Superior temporal gyrus (tissue), 1 donor: ENCODE results near the gene TBC1D5.
"Not testable (repeated sequence)": the region's sequence is repeated elsewhere in the genome, so short reads cannot be mapped to it uniquely, and the experiment has no call there.

Experiments used
- DNase-seq: peaks from one replicate; pipeline ENCODE4 v3.0.0-alpha.2; 2016; ENCODE audit errors: extremely low spot score

The TBC1D5 gene

DNA sequence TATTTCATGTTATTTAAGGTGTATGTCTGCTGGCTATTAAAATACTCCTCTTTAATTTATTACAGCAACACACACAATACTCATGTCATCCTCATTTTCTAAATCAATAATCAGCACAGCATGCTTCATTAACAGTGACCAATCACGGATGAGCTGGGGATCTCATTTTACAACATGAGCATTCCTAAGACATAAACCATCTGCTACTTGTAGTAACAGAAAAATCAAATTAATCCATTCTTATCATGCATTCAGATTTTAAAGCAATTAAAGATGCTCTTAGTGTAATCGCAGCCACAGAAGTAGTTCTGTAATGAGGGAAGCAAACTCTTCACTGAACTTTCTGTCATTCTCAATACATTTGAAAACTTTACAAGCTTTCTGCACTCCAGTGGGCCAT, 191.1 kb downstream of the TBC1D5 start:
- no peak for DNase-seq

DNA sequence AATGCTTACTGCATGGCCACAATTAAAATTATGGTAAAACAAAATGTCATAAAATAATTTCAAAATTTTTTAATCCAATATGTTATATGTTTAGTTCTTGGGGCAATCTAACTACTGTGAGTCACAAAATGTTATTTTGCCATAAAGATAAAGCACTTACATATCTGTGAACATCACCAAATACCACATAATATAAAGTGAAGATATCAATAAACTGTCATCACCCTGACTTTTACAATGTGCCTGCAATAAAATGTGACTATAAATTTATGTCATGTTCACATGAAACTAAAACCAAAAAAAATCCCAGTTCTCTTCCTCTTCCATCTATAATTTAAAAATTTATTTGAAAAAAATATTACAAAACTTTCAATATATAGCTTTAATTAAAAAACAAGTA, 191.8 kb downstream of the TBC1D5 start:
- no peak for DNase-seq

DNA sequence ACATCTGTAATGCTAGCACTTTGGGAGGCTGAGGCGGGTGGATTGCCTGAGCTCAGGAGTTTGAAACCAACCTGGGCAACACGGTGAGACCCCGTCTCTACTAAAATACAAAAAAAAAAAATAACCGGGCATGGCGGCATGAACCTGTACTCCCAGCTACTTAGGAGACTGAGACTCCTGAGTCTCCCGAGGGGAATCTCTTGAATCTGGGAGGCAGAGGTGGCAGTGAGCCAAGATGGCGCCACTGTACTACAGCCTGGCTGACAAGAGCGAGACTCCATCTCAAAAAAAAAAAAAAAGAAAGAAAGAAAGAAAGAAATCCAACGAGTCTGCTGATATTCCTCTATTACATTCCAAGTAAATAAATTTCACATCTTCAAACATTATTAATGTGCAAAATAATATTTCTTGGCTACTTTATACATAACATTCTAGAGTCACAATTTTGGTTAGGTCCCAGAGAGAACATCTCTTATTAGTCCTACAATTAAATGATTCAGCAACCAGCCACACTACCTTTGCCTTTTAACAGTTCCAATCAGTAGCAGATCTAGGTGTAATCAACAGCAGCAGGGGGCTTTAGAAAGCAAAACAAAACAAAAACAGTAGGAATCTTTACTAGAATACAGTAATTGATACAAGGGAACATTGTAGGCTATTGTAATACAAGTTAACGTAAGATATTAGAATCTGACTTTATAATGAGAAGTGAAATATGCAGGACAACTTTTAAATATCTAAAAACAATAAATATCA, 195.8 kb downstream of the TBC1D5 start:
- DNase-seq, result no peak

DNA sequence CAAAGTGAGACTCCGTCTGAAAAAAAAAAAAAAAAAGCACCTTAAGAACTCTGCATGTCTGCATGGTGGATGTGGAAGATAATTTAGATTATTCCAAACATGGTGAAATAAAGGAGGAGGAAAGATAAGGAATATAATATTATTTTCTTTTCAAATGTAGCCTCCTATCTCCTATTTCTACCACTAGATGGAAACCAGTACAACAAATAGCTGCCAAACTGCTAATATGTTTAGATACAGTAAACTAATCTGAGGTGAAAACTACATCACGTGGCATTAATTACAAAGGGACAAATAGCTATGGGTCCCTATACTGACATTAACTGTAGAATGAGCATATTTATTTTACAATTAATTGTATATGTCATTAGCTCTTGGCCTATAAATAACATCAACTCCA, 197.8 kb downstream of the TBC1D5 start:
- no peak for DNase-seq

DNA sequence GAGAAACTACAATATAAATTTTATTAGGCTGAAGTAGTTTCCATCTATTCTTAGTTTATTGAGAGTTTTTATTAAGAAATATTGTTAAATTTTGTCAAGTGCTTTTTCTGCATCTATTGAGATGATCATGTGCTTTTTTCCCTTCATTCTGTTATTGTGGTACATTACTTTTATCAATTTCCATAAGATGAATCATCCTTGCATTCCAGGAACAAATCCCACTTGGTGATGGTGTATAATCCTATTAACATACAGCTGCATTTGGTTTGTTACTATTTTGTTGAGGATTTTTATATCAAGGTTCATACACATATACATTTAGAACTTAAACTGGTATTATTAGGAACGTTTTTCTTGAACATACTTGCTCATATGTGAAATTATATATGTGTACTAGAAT, 199.8 kb downstream of the TBC1D5 start:
- no peak for DNase-seq

DNA sequence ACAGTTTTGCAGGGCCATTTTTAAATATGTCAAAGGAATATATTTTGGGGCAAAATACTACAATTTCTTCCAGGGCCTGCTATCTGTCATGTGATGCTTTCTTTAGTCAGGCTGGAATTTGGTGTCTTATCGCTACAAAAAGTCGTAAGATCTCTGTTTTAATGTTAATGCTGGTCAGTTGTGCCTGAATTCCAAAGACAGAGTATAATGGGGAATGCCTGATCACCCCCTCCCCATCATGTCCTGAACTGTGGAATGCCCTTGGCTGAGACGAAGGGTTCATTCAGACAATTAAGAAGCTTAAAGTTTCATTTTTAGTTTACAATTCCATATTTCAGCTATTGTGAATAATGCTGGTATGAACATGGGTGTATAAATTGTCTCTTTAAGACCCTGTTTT, 203.0 kb downstream of the TBC1D5 start:
- no peak for DNase-seq

DNA sequence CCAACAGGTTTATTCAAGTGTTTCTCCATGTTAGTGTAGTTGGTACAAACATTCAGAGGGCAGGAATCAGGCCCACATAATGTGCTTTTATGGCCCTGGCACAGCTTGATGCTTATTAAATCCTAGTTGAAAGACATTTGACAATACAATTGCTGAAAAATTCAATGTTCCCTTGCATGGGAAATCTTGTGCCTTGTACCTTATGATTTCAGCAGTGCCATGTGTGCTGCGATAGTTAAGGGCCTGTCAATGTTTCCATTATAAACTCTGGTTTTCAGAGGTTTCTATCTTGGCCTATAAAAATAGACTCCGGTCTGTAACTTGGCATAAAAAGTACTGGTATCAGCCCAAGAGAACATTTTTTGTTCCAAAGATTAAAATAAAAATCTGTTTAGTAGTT, 207.2 kb downstream of the TBC1D5 start:
- DNase-seq, result peak; percentile 61

DNA sequence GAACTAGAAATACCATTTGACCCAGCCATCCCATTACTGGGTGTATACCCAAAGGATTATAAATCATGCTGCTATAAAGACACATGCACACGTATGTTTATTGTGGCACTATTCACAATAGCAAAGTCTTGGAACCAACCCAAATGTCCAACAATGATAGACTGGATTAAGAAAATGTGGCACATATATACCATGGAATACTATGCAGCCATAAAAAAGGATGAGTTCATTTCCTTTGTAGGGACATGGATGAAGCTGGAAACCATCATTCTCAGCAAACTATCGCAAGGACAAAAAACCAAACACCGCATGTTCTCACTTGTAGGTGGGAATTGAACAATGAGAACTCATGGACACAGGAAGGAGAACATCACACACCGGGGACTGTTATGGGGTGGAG, 210.0 kb downstream of the TBC1D5 start:
- DNase-seq, result not testable (repeated sequence)

DNA sequence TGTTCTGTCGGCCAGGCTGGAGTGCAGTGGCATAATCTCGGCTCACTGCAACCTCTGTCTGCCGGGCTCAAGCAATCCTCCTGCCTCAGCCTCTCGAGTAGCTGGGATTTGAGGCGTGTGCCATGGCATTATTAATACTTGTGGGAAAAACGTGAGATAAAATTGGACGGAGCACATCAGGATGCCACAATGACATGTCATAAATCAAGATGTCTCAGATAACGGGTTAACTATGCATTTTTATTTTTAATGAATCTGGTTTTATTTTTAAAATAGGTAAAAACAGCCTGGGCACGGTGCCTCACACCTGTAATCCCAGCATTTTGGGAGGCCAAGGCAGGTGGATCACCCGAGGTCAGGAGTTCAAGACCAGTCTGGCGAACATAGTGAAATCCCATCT, 212.8 kb downstream of the TBC1D5 start:
- DNase-seq, result no peak

DNA sequence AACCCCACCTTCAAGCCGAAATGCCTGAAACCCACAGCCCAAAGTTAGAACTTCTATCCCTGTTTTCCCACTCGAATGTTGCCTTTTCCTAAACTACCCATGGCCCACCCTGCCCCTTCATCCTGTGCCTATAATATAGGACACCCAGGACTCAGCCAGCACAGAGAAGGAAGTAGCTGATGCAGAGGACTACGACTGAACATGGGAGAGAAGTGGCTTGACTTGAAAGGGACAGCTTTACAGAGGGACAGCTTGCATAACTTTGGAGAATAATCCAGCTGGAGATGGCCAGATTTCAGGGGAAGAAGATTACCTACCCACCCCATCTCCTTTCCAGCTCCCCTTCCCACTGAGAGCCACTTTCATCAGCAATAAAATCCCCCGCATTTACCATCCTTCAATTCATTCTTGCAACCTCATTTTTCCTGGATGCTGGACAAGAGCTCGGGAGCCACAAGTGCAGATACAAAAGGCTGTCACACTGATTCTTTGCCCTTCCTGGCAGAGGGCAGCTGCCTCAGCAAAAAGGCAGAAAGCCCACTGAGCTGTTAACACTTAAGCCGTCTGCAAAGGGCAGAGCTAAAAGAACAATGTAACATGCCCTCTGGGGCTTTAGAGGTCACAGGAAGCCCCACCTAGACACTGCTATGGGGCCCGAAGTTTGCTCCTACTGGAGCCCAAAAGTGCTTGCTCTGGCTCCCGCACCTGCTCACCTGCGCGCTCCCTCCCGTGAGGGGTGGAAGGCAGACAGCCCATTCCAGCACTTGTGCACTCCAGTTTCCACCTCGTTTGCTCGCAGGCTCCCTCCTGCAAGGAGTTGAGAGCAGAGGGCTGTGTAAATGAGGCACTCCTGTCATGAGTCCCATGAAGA, 224.0 kb downstream of the TBC1D5 start:
- no peak for DNase-seq

DNA sequence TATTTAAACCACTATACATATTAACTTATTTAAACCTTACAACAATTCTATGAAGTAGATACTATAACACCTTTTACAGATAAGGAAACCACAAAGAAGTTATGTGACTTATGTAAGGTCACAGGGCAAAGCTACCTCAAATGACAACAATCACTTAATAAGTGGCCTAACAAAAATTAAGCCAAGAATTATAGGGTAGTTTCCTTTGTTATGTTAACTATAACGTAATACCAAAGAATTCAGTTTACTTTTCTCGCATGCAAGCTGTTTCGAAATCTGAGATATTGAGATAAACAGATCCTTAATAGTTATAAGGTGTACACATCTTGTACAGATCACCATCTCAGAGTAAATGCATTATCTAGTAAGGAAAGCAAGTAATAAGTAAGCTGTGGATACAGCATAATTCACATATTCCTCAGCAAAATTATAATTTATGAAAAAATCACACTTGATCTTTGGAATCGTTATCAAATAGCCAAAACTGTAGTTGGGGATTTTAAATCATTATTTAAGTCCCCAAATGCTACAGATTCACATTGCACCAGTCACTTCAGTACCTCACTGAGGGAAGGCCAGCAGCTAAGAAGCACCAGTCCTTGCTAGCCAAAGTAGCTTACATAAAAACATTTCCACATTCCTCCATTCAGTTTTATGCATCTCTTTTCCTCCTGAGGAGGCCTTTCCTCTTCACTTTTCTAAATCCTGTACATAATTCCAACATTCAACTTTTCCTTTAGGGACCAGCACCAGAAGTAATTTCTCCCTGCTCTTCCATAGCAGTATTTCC, 226.8 kb downstream of the TBC1D5 start:
- no peak for DNase-seq

DNA sequence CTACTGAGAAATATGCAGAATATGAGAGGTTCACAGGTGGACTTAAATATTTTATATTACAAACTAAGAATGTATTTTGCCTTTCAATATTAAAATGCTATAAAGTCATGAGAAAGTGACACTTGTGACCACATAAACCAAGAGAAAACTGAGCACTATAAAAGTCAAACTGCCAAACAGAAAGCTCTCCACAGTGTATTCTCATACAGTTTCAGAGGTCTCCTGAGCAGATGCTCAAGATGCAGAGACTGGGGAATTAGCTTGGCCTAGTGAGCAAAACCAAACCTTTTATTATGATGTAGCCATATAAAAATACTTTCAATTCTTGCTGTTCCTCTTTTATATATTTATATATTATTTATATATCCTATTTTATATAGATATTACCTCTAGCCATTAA, 227.8 kb downstream of the TBC1D5 start:
- DNase-seq, result no peak

DNA sequence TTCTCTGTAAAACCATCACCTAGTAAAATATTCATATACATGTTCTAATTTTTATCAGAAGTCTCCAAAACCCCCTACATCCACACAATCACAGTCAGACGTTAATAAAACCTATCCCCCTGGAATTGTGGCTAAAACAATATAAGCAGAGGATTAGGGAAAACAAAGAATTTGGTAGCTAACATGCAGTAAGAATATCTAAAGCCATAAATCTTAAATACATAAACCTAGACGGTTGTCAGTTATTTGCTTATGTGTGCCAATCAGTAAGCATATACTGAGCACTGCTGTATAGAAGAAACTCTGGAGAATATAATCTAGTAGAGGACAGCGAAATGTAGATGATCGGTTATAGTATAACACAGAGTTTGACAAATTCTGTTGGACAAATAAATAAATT, 232.2 kb downstream of the TBC1D5 start:
- DNase-seq, result no peak

DNA sequence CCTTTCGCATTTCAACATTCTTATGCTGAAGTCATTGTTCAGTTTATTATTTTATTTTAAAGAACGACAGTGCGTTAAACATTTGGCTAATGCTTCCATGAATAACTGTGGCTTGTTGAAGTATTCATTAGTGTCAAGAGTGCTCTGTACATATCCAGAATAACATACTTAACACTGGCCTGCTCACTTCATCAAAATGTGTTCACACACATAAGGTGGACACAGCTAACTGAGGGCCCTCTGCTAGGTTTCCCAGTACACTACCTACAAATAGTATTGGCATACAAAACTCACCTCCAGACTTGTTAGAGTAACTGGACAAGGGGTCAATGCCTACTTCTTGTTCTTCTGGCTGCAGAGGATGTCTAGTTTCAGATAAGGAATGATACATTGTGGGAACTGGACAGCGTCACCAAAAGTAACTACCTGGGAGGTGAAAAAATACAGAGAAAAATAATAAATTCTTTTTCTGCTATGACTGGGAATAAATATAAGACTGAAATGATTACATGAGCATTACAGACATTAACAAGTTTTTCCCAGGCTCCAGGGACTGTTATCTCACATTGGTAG, 234.2 kb downstream of the TBC1D5 start:
- no peak for DNase-seq

DNA sequence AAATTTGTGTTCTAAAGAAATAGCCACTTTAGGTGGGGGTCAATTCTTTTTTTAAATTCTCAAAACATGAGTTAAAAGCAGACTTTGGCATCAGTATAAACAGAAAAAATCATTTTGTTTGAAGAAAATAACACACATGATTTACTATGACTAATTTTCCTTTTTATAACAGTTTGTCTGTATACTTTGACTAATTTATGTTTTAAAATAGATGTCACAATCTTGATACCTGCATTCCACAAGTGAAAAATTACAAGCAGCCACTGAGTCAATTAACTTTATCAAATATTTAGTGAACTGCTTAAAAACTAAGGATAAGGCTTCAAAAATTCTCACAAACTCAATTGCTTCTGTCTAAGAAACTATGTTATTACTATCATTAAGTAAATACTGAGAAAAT, 235.0 kb downstream of the TBC1D5 start:
- DNase-seq, result no peak

DNA sequence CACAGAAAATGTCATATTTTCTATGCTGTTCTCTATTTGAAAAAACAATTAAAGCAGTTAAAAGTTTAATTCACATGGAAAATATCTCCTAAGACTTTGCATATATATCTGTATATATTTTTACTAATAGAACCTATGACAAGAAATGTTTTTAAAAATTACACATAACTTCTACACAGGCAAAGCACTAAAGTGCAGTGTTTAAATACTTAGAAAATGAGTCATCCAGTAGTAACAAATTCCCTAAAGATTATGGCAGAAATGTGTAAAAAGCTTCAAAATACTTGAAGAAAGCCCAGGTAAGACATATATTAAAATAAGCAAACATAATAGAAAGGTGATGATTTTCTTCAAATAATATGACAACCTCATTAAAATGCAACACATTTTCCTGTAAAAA, 236.6 kb downstream of the TBC1D5 start:
- no peak for DNase-seq

DNA sequence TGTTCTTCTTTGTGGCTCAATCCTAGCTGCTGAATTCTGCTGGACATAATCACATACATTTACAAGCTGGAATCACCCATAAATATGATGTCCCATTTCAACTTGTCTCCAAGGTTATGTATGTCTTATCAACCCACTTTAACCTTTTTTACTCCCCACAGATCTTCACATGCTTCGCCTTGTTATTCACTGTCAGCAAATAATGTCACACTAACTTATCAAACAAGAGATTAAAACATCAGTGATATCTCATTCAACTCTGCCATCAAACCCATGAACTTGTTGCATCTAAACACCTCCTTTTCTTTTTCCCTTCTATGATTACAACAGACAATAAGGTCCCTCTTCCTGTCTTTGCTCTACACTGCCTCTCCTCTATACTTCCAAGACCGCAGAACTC, 240.7 kb downstream of the TBC1D5 start:
- no peak for DNase-seq

DNA sequence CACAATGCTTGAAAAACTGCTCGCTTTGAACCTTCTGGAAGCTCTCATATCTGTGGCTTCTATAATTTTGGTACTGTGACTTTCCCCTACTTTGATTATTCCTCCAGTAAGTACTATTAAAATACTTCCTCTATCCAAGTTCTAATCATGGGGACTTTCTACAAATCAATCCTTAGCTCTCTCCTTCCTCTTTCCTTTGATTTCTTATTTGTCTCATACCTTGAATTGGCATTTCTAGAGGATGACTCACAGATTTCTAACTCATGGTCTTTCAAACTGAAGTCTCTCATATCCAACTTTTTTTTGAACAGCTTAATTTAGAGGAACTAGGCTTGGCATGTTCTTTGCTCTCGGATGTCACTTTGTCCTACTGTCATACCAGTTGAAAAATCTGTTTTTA, 241.8 kb downstream of the TBC1D5 start:
- no peak for DNase-seq

DNA sequence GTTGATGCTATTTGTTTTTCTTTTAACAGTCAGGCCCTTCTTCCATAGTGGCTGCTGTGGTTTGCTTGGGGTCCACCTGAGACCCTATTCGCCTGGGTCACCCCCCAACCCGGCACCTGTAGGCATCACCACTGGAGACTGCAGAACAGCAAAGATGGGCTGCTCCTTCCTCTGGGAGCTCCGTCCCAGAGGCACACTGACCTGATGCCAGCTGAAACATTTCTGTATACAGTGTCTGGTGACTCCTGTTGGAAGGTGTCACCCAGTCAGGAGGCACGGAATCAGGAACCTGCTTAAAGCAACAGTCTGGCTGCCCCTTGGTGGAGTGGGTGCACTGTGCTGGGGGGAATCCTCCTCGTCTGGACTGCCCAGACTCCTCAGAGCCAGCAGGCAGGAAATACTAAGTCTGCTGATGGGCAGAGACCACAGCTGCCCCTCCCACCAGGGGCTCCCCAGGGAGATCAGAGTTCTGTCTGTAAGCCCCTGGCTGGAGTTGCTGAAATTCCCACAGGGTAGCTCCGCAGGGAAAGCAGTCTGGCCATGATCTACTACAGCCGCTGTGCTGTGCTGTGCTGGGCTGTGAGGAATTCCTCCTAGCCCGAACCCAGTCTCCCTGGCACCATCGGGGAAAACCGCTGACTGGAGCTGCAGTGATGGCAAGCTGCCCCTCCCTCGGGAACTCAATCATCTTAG, 248.2 kb downstream of the TBC1D5 start:
- no peak for DNase-seq

DNA sequence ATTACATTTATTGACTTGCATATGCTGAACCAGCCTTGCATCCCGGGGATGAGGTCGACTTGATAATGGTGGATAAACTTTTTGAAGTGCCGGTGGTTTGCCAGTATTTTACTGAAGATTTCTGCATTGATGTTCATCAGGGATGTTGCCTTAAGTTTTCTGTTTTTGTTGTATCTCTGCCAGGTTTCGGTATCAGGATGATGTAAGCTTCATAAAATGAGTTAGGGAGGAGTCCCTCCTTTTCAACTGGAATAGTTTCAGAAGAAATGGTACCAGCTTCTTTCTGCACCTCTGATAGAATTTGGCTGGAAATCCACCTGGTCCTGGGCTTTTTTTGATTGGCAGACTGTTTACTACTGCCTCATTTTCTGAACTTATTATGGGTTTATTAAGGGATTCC, 250.8 kb downstream of the TBC1D5 start:
- DNase-seq, result no peak

DNA sequence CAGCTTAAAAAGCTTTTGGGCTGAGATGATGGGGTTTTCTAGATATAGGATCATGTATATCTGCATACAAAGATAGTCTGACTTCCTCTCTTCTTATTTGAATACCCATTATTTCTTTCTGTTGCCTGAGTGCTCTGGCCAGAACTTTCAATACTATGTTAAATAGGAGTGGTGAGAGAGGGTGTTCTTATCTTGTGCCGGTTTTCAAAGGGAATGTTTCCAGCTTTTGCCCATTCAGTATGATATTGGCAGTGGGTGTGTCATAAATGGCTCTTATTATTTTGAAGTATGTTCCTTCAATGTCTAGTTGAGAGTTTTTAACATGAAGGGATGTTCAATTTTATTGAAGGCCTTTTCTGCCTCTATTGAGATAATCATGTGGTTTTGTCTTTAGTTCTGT, 251.2 kb downstream of the TBC1D5 start:
- not testable (repeated sequence) for DNase-seq

DNA sequence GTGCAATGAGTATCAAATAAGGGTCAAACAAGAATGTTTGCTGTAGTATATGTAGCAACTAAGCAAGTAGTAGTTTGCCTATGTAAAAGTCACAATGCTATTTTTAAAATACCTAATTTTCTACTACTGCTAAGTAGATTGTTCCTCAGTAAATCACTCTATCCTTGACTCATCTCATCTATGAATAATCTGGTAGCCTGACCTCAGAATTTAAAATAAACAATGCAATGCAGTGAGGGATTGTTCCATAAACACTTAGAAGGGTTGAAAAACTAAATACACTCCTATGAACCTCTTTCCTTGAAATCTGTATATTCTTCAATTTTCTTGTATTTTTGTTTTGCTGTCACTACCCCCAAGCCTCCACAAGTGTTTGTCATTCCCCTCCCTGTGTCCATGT, 253.3 kb downstream of the TBC1D5 start:
- no peak for DNase-seq
